T-helper 9 cell (primary cell): ENCODE measurements around the gene BCAP31.
A peak's percentile ranks its signal among the peaks of the same experiment; 100 is the strongest.

Source experiments
- DNase-seq: peaks from one replicate; pipeline ENCODE4 v3.0.0-alpha.2; 2020
- total RNA-seq, 2 donors: gene quantifications; one replicate each; lab custom pipeline; 2026; lab: John Stamatoyannopoulos, UW

Gene BCAP31
- total RNA-seq: 46.1 to 110 reads per million in 2 donors

DNA sequence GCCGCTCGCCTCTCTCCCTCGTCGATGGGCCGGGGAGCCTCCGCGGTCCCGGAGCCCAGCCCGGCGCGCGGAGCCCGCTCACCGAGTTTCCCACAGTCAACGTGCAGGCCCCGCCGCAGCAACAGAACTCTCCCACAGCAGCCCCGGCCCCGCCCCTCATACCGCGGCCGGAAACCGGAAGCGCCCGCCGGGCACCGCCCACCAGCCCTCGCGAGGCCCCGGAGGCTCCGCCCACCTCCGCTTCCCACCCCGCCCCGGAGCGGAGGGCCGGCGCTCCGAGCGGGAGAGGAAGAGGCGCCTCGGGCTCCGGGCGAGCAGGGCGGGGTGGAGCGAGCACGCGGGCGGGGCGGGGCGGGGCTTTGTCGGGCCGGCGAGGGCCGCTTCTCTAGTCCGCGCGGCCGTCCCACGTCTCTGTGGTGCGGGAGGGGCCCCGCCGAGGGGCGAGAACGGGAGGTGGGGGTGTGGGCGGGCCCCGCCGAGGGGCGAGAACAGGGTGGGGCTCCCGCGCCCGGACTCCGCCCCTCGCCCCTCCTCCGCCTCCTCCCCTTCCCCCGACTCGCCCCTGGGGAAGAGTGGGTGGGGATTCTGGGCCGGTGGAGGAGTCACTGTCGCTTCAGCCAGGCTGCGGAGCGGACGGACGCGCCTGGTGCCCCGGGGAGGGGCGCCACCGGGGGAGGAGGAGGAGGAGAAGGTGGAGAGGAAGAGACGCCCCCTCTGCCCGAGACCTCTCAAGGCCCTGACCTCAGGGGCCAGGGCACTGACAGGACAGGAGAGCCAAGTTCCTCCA is at the start of gene BCAP31, which contains the start of gene ABCD1:
Gene BCAP31 (minus strand): TSS at position 136 of the 787 bp plus-strand sequence. CDS start 1,143 bp downstream, outside the sequence.
Gene ABCD1 (plus strand): TSS at position 605 of the 787 bp plus-strand sequence. CDS start 411 bp downstream, outside the sequence.
- peak; percentile 84 for DNase-seq

DNA sequence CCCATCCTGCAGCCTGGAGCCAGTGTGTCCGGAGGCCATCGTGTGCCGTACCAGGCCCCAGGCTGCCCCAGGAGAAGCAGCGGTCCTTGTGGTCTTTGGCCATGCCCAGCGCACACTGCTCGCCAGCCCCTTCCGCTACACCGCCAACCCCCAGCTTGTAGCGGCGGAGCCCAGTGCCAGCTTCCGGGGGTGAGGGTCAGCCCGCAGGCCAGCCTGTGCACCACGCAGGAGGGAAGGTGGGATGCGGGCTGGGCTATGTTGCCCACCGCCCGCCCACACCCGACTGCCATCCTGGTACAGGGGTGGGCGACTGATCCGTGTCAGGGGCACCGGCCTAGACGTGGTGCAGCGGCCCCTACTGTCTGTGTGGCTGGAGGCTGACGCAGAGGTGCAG is 49.0 kb upstream of the BCAP31 start:
- no peak for DNase-seq

DNA sequence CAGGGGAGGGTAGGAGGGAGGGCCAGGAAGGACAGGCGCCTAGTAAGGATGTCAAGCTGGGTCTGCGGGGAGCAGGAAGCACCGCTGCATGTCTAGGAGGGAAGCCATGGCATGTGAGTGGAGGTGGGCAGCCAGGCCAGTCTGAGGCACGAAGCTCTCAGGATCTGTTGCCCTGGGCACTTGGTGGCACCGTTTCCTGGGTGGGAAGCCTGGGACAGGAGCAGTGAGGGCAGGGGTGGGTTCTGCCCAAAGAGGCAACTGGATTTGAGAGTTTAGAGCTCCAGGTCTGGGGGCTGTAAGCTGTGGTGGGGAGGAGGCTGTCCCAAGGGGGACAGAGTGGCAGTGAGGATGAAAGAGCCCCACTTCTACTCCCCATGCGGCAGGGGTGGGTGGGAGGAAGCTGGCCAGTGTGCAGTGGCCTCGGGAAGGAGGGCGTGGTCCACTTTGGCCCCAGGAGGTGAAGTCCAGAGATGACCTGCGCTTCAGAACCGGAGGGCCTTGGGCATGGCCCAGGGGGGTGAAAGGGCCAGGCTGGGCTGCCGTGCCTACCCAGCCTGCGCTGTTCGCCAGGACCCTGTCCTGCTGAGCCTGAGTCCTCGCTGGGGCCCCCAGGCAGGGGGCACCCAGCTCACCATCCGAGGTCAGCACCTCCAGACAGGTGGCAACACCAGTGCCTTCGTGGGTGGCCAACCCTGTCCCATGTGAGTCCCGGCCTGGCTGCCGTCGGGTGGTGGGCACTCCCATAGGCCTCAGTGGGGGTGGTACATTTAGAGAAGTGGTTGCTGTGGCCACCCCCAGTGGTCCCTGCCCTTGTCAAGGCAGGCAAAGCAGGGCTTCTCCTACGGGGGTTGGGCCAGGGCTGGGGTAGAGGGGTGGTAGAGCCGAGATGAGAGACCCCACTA is 48.4 kb upstream of the BCAP31 start:
- no peak for DNase-seq

DNA sequence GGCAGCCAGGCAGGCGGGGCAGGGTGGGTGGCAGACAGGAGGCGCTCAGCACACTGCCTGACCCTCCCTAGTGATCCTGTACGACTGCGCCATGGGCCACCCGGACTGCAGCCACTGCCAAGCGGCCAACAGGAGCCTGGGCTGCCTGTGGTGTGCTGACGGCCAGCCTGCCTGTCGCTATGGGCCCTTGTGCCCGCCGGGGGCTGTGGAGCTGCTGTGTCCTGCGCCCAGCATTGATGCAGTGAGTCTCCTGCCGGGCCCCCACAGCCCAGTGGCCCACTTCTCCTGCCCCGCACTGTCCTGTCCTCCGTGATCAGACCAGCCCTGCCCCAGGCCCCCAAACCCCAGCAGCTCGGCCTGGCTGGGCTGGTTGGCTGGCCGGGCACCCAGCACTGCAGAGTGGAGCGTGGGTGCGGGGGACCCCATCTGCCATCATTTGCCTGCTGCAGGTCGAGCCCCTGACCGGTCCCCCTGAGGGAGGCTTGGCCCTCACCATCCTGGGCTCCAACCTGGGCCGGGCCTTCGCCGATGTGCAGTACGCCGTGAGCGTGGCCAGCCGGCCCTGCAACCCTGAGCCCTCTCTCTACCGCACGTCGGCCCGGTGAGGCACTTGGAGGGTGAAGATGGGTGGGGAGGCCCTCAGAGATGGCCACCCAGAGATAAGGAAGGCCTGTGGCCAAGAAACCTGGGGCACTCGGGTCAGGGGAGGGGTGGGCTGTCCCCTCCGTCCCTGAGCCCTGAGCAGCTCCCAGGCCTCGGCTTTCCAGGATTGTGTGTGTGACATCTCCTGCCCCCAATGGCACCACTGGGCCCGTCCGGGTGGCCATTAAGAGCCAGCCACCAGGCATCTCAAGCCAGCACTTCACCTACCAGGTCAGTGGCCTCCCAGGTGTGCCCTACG is 47.5 kb upstream of the BCAP31 start:
- DNase-seq: no peak

DNA sequence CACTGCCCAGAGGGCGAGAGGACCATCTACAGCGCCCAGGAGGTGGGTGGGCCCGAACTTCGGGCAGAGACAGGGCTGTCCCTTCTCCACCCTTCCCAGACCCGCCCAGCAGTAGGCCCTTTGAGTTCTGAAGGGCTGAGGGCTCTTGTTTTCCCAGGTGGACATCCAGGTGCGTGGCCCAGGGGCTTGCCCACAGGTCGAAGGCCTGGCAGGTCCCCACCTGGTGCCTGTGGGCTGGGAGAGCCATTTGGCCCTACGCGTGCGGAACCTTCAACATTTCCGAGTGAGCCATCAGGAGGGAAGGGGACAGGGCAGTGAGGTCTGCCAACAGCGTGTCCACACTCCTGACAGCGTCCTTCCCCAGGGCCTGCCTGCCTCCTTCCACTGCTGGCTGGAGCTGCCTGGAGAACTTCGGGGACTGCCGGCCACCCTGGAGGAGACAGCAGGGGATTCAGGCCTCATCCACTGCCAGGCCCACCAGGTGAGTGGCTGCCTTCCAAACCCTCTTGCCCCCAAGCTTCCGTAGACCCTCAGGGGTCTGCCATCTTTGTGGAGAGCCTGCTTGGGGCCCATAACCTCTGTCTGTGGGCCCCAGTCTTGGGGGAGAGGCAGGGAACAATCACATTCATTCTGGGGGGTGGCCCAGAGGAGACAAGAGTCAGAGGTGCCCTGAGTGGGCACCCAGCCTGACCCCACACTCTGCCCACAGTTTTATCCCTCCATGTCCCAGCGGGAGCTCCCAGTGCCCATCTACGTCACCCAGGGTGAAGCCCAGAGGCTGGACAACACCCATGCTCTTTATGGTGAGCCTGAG is 46.6 kb upstream of the BCAP31 start:
- DNase-seq: no peak

DNA sequence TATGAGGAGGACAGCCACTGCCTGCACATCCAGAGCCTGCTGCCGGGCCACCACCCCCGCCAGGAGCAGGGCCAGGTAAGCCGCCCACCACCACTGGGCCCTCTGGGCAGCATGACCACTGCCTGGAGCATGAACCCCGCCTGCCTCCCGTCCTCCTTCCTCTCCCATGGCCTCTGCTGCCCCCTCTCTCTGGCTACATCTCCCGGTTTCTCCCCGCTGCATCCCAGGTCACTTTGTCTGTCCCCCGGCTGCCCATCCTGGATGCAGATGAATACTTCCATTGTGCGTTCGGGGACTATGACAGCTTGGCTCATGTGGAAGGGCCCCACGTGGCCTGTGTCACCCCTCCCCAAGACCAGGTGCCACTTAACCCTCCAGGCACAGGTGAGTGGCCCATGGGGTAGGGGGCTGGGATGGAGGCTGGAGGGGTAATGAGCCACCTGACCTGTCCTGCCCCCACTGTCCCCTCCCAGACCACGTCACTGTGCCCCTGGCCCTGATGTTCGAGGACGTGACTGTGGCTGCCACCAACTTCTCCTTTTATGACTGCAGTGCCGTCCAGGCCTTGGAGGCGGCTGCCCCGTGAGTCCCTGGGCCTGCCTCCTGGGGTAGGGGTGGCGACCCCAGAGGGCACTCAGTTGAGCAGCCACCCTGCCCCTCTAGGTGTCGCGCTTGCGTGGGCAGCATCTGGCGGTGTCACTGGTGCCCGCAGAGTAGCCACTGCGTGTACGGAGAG is 45.8 kb upstream of the BCAP31 start:
- no peak for DNase-seq

DNA sequence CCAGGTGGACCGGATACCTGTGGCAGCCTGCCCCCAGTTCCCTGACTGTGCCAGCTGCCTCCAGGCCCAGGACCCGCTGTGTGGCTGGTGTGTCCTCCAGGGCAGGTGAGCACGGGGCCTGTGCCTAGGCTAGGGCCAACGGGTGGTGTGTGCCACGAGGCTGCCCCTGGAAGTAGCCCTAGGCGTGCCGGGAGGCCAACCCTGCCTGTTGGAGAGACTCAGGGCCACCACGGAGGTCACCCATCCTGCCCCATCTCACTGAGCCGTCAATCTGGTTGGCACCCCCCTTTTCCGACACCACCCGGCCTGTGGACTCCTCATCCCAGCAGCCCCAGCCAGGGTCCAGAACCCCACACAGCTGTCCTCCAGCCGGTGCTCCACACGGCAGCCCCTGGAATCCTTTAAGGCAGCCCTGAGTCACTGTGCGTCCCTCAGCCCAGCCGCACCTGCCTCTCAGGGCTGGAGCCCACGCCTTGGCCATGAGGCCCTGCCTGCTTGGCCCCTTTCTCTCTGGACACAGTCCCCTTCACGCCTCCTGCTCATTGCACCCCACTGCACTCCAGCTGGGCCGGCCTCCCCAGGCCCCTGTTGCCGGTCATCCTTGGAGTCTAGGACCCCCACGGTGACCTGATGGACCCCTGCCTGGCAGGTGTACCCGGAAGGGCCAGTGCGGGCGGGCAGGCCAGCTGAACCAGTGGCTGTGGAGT is 45.1 kb upstream of the BCAP31 start:
- DNase-seq: no peak

DNA sequence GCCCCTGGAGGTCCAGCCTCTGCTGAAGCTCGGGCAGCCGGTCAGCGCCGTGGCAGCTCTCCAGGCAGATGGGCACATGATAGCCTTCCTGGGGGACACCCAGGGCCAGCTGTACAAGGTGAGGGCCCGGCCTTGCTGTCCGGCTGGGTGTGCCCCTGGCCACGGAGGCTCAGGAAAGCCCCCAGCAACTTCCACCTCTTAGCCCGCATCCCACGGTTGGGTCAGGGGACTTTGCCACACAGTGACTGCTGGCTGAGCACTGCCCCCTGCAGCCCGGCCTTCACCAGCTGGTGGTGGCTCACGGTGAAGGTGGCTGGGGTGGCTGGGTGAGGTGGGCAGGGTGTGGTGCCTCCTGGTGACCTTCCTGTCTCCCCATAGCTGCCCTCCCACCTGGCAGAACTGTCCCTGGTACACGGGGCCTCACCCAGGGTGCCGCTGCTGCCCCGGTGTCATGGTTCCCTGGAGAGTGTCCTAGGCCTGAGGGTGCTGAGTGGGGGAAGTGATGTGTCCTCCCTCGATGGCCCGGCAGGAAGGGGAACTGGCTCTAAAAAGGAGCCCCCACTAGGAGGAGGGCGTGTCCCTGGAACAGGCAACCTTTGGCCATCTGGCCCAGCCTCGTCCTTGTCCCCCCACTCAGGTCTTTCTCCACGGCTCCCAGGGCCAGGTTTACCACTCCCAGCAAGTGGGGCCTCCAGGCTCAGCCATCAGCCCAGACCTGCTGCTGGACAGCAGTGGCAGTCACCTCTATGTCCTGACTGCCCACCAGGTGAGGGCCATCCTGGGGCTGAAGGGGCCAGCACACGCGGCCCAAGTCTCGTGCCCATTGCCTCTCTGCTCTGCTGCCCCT is 44.3 kb upstream of the BCAP31 start:
- no peak for DNase-seq

DNA sequence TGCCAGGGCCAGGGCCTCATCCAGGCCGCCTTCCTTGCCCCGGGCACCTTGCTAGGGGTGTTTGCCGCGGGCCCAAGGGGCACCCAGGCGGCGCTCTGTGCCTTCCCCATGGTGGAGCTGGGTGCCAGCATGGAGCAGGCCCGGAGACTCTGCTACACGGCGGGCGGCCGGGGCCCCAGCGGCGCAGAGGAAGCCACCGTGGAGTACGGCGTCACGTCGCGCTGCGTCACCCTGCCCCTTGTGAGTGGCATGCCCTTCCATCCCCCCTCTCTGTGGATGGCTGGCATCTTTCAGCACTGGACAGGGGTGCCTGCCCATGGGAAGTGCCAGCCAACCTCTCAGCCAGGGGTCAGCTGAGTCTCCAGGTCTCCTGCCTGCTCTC is 43.5 kb upstream of the BCAP31 start:
- no peak for DNase-seq

DNA sequence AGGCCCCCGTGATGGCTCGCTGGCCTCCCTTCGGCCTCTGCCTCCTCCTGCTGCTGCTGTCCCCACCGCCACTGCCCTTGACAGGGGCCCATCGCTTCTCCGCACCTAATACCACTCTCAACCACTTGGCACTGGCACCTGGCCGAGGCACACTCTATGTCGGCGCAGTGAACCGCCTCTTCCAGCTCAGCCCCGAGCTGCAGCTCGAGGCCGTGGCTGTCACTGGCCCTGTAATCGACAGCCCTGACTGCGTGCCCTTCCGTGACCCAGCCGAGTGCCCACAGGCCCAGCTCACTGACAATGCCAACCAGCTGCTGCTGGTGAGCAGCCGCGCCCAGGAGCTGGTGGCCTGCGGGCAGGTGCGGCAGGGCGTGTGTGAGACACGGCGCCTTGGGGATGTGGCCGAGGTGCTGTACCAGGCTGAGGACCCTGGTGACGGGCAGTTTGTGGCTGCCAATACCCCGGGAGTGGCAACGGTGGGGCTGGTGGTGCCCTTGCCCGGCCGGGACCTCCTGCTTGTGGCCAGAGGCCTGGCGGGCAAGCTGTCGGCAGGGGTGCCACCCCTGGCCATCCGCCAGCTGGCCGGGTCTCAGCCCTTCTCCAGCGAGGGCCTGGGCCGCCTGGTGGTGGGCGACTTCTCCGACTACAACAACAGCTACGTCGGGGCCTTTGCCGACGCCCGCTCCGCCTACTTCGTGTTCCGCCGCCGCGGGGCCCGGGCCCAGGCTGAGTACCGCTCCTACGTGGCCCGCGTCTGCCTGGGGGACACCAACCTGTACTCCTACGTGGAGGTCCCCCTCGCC is 42.9 kb upstream of the BCAP31 start:
- DNase-seq: no peak

DNA sequence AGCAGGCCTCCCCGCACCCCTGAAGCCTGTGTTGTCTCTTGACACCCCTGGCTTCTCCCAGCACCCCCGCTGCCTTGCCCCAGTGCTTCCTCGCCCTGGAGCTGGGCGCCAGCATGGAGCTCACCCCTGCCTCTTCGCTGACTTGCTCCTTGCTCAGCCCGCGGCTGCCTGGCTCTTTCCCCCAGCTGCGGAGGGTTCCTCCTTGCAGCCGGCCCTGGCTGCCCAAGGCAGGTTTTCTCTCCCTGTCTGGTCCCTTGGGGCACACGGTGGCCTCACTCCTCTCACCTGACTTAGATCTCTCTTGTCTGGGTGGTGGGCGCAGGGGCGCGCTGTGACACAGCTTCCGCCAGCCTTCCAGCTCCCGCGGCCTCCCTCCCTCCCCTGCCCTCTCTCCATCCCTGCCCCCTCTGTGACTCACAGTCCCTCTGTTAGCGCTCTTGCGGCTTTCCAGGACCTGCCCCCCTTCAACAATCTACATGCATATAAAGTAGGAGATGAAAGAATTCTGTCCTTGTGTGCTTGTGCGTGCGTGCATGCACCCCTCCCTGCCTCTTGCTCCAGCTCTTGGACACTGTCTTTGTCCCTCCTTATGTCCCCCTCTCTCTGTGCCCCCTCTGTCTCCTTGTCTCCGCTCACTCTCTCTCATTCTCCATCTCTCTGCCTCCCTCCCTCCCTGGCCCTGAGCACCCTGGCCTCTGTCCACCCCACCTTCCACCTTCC is 42.1 kb upstream of the BCAP31 start:
- DNase-seq: no peak

DNA sequence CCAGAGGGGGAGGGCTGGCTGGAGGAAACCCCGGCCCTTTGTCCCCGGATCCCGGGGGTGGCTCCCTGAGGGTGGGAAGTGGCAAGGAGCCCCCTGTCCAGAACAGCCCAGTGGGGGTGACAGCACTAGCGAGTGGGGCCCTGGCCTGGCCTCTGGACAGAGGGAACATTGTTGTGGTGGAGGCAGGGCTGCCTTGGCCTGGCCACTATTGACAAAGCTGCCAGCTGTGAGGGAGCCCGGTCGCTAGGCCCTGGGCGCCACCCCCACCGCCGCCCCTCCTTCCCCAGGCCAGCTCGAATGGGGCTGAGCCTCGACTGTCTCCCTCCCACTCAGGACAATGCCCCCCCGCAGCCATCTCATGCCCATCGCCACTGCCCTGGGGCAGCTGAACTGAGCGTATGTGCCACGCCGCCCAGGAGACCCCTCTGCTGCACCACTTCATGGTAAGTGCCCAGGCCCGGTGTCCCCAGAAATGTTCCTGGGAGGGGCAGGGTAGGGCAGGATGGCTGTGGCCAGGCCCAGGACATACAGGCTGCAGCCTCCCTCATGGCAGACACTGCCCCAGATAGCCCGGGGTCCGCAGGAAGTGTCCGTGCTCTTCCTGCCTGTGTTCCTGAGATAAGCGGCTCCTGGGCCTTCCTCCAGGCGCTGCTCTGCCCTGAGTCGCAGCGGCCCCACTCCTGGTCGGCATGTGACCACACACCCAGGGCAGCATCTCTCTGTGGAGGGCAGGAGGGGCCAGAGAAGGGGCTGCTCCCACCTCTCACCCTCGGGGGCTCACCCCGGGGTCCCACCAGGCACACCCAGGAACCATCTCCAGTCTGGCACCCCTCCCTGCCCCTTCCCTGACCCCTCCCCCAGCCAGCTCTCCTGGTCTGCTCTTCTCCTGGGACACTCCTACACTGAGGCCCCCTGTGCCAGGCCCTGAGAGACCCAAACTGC is 41.2 kb upstream of the BCAP31 start:
- DNase-seq: no peak

DNA sequence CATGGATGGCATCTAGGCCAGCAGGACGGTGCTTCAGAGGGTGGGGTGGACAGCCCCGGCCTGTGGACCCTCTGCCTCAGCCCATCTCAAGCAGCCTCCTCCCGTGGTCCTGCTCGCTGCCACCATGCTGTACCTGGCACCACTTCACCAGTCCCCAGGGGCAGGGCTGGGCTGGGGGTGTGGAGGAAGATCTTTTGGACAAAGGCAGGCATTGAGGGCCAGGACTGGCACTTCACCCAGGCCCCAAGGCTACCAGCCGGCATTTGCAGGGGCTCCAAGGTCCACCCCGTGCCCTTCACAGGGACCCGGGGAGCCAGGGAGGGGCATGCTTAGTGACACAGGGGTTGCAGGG is 40.6 kb upstream of the BCAP31 start:
- DNase-seq: no peak

DNA sequence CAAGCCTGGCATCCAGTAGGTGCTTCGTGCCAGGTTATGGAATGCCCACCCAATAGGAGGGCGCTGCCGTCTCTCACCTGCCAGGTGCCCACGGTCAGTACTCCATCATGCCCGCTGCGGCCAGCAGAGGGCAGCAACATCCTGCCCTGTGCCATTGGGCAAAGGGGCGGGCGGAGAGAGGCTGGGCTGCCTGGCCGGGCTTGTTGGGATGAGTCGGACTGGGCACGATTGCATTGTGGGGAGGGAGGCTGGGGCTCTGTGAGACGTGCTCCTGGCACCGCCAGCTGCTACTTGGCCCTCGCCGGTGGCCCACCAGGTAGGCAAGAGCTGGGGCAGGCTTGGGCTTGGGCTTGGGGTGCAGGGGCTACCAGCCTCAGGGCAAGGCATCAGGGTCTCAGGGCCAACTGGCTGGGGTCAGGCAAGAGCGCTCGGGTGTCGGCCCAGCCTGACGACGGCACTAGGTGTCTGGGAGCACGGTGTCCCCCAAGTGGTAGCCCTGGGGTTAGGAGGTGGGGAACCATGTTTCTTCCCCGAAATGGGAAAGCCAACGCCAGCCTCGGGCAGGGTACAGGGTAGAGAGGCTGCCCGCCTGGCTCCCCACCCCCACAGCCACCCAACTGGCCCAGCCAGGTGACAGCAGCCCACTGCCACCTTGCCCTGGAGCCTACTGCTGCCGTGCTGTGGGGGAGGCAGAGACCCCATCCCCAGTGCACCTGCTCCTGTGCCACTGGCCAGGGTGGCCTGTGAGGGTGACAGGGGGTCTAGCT is 40.0 kb upstream of the BCAP31 start, which contains the start of gene PLXNB3:
Gene PLXNB3 (plus strand): TSS at position 261 of the 767 bp plus-strand sequence. CDS start 1,287 bp downstream, outside the sequence.
- peak; percentile 74 for DNase-seq

DNA sequence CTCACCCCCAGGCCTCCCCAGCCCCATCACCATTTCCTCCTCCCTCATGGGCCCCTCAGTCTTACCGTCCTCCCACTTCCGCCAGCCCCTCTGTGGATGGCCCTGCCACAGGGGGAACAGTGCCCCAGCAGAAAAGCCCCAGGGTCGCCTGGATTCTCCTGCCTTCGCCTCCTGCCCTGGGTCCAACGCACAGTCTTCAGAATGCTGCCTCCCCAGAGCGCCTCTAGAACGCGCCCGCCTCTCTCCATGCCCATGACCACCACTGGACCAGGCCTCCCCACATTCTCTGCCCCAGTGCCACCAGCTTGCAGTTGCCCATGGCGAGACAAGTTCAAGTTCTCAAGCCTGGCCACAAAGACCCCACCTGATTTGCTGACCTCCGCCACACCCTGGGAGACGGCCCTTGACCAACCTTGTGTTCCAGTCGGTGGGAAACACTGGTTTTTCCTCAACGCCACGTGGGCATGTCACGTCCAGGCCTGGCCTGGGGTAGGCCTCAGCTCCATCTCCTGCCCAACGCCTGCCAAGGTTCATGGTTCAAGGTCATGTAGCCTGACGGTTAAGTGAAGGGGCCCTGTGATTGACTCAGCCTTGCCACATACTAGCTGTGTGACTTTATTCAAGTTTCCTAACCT is 39.2 kb upstream of the BCAP31 start:
- DNase-seq: no peak
